22Rv1 (cell line): ENCODE data around the gene FLNA.

Source experiments
- ZFX ChIP-seq: fragments of 450-650 bp; IDR thresholded peaks from 2 replicates; pipeline ENCODE4 v1.6.1; 2017; ENCODE audit warnings: antibody characterized with exemption, borderline replicate concordance
- TF ChIP-seq, protein P1 (sequence below): fragments of 450-650 bp; IDR thresholded peaks from 2 replicates; pipeline ENCODE4 v1.5.1; 2017; ENCODE audit warnings: mild to moderate bottlenecking

DNA sequence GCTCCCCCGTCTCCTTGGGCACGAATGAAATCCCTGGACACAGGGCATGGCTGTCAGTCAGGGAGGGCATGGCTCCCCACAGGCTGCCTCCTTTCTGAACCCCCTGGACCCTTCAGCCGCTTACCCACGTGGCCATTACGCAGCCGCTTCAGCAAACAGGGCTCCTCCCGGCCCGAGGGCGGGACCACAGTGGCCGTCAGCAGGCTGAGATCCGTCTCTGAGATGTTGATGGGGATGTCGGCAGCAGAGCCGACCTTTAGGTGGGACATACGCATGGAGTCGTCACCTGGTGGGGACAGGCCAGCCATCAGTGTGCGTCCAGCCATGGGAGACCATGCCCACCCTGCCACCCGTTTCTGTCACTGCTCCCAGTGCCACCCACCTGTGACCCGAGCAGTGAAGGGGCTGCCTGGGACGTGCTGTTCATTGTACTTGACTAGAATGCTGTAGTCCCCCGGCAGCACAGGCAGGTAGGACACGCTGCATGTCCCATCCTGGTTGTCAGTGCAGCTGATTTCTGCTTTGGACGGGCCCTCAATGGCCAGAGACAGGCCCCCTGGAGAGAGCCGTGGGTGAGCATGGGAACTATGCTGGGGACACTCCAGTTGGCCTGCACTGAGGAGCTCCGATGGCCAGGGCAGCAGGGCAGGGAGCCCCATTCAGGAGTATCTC lies 21.1 kb downstream of the FLNA start:
- TF ChIP-seq, protein P1, sequence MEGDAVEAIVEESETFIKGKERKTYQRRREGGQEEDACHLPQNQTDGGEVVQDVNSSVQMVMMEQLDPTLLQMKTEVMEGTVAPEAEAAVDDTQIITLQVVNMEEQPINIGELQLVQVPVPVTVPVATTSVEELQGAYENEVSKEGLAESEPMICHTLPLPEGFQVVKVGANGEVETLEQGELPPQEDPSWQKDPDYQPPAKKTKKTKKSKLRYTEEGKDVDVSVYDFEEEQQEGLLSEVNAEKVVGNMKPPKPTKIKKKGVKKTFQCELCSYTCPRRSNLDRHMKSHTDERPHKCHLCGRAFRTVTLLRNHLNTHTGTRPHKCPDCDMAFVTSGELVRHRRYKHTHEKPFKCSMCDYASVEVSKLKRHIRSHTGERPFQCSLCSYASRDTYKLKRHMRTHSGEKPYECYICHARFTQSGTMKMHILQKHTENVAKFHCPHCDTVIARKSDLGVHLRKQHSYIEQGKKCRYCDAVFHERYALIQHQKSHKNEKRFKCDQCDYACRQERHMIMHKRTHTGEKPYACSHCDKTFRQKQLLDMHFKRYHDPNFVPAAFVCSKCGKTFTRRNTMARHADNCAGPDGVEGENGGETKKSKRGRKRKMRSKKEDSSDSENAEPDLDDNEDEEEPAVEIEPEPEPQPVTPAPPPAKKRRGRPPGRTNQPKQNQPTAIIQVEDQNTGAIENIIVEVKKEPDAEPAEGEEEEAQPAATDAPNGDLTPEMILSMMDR, result no peak
- TF ChIP-seq ZFX, result no peak
